ENCODE data around the gene EED.

Gene EED

DNA sequence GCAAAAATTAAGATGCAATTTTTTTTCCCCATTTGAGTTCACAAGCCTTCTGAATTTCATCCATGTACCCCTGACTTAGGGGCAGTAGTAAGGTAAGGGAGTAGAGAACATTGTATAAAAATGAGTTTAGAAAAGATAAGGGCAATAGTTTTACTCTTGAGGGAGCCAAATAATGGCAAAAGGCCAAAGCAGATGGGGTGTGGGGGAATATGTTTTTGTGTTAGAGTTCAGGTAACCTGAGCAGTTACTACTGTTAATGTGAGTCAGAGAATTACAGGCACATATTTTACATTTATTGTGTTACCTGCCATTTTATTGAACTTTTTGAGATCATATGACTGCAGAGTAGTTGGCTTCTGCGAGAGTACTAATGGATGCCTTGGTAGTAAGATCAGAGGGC lies 3.1 kb downstream of the EED start:
- H3K27me3 Mint-ChIP-seq: no peaks in the 10 kb centered on the region
- peaks cover 21% of the 10 kb centered on the region for H3K36me3 Mint-ChIP-seq (ENCODE audit: low read depth)
- peaks cover 30% of the 10 kb centered on the region for H3K4me1 Mint-ChIP-seq (ENCODE audit: low read depth)
- intact Hi-C loops (cut with micrococcal nuclease): loop anchor here (10.0 kb wide), 2 partner anchors 303 to 583 kb away; partner anchors contain the start of gene CREBZF
- H3K27ac Mint-ChIP-seq: no peak overlapping the region
- no peak overlapping the region for H3K4me3 Mint-ChIP-seq
- H3K9me3 Mint-ChIP-seq: no peaks in the 10 kb centered on the region

DNA sequence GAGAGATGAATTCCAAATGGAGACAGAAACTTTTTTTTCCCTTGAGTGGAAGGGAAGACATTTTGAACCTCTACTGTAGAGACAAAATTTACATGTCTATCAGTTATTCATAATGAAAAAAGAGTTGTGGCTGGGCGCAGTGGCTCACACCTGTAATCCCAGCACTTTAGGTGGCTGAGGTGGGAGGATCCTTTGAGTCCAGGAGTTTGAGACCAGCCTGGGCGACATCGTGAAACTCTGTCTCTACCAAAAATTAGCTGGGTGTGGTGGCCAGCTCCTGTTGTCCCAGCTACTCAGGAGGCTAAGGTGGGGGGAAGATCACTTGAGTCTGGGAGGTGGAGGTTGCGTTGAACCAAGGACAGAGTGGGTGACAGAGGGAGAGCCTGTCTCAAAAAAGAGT lies 4.1 kb downstream of the EED start:
- intact Hi-C loops (cut with micrococcal nuclease): loop anchor here (10.0 kb wide), 2 partner anchors 304 to 584 kb away; partner anchors contain the start of gene CREBZF
- Mint-ChIP-seq H3K27me3 (no peaks in the 10 kb centered on the region), H3K27ac (no peak overlapping the region), H3K9me3 (no peaks in the 10 kb centered on the region), H3K36me3 (ENCODE audit: low read depth) (peaks cover 24% of the 10 kb centered on the region), H3K4me3 (no peak overlapping the region), H3K4me1 (ENCODE audit: low read depth) (peaks cover 32% of the 10 kb centered on the region)

DNA sequence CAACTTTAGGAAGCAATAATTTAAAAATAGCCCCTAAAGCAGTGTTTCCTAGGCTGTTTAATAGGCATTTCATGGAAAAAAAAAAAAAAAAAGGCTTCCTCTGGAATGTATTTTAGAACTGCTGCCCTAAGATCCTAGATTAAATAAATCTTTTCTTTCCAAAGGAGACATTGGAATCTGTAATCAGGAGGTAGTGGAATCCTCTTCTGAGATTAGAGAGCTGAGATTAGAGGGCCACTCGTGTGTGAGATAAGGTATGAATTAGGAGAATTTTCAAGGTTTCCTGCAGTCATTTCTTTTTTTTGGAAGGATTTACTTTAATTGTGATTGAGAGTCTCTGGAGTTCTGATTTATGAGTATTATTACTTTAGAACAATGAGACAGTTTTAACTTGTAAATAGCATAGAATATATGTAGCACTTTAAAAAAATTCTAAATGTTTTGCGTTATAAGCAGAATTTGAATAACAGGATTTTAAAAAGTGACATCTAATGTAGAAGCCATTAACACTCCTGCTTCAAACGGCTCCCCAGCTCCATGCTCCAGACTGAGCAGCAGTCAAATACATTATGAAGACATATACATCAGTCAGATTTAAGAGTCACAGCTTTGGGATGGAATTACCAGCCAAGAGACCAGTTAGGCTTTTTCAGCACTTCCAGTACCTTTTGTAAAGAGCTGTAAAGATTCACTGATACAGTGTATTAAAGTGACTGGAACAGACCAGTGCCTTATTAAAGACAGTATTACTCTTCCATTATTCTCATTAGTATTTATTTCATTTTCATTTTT lies 5.0 kb downstream of the EED start:
- Mint-ChIP-seq H3K27me3 (no peaks in the 10 kb centered on the region), H3K27ac (no peak overlapping the region), H3K4me3 (no peak overlapping the region), H3K9me3 (no peaks in the 10 kb centered on the region), H3K36me3 (ENCODE audit: low read depth) (peaks cover 24% of the 10 kb centered on the region), H3K4me1 (ENCODE audit: low read depth) (peaks cover 32% of the 10 kb centered on the region)
- intact Hi-C loops (cut with micrococcal nuclease): loop anchor here (10.0 kb wide), 2 partner anchors 305 to 585 kb away; partner anchors contain the start of gene CREBZF

DNA sequence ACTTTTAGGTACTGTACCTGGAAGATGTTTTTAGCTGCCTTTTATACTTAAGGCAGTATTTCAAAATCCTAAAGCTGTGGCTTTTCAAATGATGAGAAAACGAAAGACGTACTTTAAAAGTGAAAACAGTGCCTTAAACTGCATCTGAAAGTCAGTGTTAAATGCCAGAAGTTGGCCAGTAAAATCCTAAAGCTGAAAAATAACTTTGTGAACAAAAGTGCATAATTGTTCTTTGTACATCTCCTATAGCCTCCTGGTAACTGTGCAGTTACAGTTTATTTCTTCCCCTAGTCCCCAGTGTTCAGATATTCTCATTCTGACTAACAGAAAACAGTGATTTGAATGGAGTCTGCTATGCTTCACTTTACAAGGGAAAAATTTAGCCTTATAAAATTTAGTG lies 6.8 kb downstream of the EED start:
- Mint-ChIP-seq H3K9me3 (no peaks in the 10 kb centered on the region), H3K4me1 (ENCODE audit: low read depth) (peaks cover 30% of the 10 kb centered on the region), H3K4me3 (no peak overlapping the region), H3K36me3 (ENCODE audit: low read depth) (peaks cover 32% of the 10 kb centered on the region), H3K27me3 (no peaks in the 10 kb centered on the region), H3K27ac (no peak overlapping the region)
- intact Hi-C loops (cut with micrococcal nuclease): no loop called here

DNA sequence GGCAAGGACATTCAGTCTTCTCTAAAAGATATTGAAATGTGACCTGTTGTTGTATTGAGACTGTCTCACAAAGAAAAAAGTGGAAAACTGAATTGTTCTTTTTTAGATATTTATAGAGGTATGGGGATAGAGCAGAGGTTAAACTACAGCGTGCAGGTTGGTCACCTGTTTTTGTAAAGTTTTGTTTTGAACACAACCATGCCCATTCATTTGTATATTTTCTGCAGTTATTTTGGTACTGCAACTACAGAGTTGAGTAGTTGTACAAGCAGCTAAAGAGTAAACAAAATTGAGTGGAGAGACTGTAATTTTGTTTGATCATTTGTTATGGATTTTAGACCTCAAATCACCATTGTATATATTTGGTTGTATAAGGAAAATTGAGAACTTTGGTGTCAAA lies 11.3 kb downstream of the EED start:
- H3K36me3 Mint-ChIP-seq (ENCODE audit: low read depth): peaks cover 62% of the 10 kb centered on the region
- H3K9me3 Mint-ChIP-seq: no peaks in the 10 kb centered on the region
- H3K4me3 Mint-ChIP-seq: no peak overlapping the region
- H3K27ac Mint-ChIP-seq: no peak overlapping the region
- H3K4me1 Mint-ChIP-seq (ENCODE audit: low read depth): peaks cover 6% of the 10 kb centered on the region
- no peaks in the 10 kb centered on the region for H3K27me3 Mint-ChIP-seq
- intact Hi-C loops (cut with micrococcal nuclease): no loop called here

DNA sequence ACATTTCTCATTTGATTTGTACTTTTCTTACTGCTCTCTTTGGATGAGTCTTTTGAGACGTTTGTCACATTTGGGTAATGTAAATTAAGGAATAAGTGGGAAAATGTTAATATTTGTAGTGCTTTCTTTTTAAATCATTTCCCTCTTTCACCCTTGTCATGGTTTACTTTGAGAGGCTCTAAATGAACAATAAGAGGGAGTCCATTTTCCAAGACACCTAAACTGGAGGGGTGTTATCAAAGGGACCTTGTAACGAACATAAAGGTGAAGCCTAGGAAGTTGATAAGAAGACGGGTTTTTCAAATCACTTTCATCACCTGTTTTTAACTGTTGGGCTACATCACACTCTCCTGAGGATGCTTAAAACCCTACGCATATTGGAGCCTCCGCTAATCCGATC lies 12.1 kb downstream of the EED start:
- Mint-ChIP-seq H3K9me3 (no peaks in the 10 kb centered on the region), H3K4me1 (ENCODE audit: low read depth) (peaks cover 6% of the 10 kb centered on the region), H3K36me3 (ENCODE audit: low read depth) (peaks cover 64% of the 10 kb centered on the region), H3K27me3 (no peaks in the 10 kb centered on the region), H3K27ac (no peak overlapping the region), H3K4me3 (no peak overlapping the region)
- intact Hi-C loops (cut with micrococcal nuclease): no loop called here

DNA sequence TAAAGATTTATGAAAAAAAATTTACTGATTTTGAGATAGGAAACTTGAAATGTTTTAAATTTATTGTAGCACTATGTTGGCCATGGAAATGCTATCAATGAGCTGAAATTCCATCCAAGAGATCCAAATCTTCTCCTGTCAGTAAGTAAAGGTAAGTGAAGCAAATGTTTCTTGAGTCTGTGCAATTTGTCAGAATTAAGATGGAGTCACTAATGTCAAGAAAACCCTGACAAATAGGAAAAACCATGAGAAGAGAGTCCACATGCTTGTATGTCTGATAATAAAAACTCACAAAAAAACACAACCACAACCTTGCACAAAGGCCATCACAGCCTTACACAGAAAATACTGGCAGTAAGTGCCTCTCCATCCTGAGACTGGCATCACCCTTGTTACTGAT lies 12.9 kb downstream of the EED start:
- peak overlapping the region; percentile 50 for H3K27ac Mint-ChIP-seq
- H3K4me3 Mint-ChIP-seq: no peak overlapping the region
- no peaks in the 10 kb centered on the region for H3K9me3 Mint-ChIP-seq
- peaks cover 4% of the 10 kb centered on the region for H3K4me1 Mint-ChIP-seq (ENCODE audit: low read depth)
- intact Hi-C loops (cut with micrococcal nuclease): no loop called here
- peaks cover 65% of the 10 kb centered on the region for H3K36me3 Mint-ChIP-seq (ENCODE audit: low read depth)
- no peaks in the 10 kb centered on the region for H3K27me3 Mint-ChIP-seq

DNA sequence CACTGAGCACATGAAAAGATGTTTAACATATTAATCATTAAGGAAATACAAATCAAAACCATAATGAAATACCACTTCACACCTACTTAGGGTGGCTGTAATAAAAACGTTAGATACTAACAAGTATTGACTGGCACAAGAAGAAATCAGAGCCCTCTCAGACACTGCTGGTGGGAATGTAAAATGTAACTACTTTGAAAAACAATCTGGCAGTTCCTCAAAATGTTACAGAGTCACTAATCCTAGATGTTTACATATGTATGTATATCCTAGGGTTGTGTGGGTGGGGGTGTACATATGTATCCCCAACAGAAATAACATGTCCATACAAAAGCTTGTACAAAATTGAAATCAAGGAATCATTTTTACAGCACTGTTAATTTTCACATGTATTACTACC lies 15.2 kb downstream of the EED start:
- intact Hi-C loops (cut with micrococcal nuclease): no loop called here
- peaks cover 83% of the 10 kb centered on the region for H3K36me3 Mint-ChIP-seq (ENCODE audit: low read depth)
- H3K9me3 Mint-ChIP-seq: no peaks in the 10 kb centered on the region
- no peaks in the 10 kb centered on the region for H3K4me1 Mint-ChIP-seq (ENCODE audit: low read depth)
- H3K27ac Mint-ChIP-seq: no peak overlapping the region
- H3K27me3 Mint-ChIP-seq: no peaks in the 10 kb centered on the region
- no peak overlapping the region for H3K4me3 Mint-ChIP-seq

DNA sequence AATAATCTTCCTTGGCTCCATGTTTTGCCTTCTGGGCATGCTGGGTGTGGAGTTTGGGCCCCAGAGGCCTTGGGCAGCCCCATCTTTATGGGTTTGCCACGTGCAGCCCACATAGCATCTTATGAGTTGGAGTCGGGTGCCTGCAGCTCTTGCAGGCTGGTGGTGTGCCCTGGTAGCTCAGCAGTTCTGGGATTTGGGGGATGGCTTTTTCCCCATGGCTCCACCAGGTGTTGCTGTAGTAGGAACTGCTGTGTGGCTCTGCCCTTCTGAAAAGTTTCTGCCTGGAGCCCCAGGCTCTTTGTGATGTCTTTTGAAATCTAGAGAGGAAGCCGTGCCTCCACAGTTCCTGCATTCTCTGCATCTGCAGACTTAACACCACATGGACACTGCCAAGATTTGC lies 16.8 kb downstream of the EED start:
- no peaks in the 10 kb centered on the region for H3K9me3 Mint-ChIP-seq
- H3K36me3 Mint-ChIP-seq (ENCODE audit: low read depth): peaks cover 78% of the 10 kb centered on the region
- no peak overlapping the region for H3K4me3 Mint-ChIP-seq
- no peaks in the 10 kb centered on the region for H3K27me3 Mint-ChIP-seq
- intact Hi-C loops (cut with micrococcal nuclease): no loop called here
- no peak overlapping the region for H3K27ac Mint-ChIP-seq
- H3K4me1 Mint-ChIP-seq (ENCODE audit: low read depth): no peaks in the 10 kb centered on the region

DNA sequence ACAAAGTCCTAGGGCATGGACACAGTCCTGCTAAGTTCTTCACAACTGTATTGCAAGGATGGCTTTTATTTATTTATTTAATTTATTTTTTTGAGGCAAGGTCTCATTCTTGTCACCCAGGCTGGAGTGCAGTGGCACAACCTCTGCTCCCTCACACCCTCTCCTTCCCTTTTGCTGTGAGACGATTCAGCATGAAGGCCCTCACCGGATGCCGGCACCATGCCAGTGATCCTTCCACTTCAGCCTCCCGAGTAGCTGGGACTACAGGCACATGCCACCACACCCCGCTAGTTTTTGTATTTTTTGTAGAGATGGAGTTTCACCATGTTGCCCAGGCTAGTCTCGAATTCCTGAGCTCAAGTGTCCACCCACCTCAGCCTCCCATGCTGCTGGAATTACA lies 17.8 kb downstream of the EED start:
- no peaks in the 10 kb centered on the region for H3K9me3 Mint-ChIP-seq
- intact Hi-C loops (cut with micrococcal nuclease): no loop called here
- H3K4me3 Mint-ChIP-seq: no peak overlapping the region
- H3K36me3 Mint-ChIP-seq (ENCODE audit: low read depth): peaks cover 68% of the 10 kb centered on the region
- H3K27me3 Mint-ChIP-seq: no peaks in the 10 kb centered on the region
- H3K27ac Mint-ChIP-seq: no peak overlapping the region
- no peaks in the 10 kb centered on the region for H3K4me1 Mint-ChIP-seq (ENCODE audit: low read depth)

DNA sequence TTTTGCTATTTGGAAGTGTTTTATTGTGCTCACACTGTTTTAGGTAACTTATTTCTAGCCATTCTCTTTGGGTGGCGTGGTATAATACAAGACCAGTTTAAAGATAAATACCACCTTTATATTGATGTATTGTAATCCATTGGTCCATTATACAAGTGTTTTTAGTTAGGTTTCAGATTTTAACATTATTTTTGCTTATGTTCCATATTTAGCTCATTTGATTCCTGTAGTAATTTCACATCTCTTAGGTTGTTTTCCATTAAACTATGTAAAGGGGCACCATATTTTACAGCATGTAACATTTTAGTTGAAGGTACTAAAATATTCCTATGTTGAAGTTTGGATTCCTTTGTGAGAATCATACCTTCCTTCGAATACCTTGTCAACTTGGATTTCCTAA lies 20.1 kb downstream of the EED start:
- Mint-ChIP-seq H3K4me1 (ENCODE audit: low read depth) (no peaks in the 10 kb centered on the region), H3K27me3 (no peaks in the 10 kb centered on the region), H3K36me3 (ENCODE audit: low read depth) (peaks cover 68% of the 10 kb centered on the region), H3K9me3 (no peaks in the 10 kb centered on the region), H3K4me3 (no peak overlapping the region), H3K27ac (no peak overlapping the region)
- intact Hi-C loops (cut with micrococcal nuclease): no loop called here

DNA sequence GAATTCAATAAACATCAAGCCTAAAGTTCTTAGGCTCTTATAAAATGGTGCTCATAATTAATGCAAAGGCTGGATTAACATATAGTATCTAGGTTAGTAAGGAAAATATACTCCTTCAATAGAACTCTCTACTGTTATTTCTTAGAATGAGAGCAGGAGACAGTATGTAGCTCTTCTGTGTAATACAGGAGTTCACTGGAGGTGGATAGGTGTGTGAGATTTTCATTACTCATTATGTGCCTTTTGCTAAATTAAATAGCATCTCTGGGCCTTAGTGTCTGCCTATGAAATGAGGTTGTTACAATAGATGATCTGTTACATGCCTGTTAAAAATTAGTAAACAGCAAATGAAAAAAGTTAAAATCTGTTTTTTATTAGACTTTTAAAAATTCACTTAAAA lies 20.6 kb downstream of the EED start:
- H3K4me1 Mint-ChIP-seq (ENCODE audit: low read depth): no peaks in the 10 kb centered on the region
- H3K36me3 Mint-ChIP-seq (ENCODE audit: low read depth): peaks cover 72% of the 10 kb centered on the region
- H3K27me3 Mint-ChIP-seq: no peaks in the 10 kb centered on the region
- intact Hi-C loops (cut with micrococcal nuclease): no loop called here
- no peak overlapping the region for H3K4me3 Mint-ChIP-seq
- H3K27ac Mint-ChIP-seq: no peak overlapping the region
- no peaks in the 10 kb centered on the region for H3K9me3 Mint-ChIP-seq

DNA sequence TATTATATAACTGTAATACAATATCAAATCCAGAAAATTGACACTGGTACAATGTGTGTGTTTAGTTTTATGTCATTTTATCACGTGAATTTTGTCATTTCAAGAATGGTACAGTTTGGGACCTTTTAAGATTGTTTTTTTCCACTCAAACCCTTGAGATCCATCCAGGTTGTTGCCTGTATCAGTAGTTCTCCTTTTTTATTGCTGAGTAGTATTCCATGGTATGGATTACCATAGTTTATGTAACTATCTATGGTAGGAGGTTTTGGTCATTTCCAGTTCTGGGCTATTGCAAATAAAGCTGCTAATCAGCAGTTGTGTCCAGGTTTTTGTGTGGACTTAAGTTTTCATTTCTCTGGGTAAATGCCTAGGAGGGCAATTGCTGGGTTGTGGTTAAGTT lies 25.1 kb downstream of the EED start:
- H3K27ac Mint-ChIP-seq: no peak overlapping the region
- intact Hi-C loops (cut with micrococcal nuclease): no loop called here
- no peak overlapping the region for H3K4me3 Mint-ChIP-seq
- H3K9me3 Mint-ChIP-seq: no peaks in the 10 kb centered on the region
- peaks cover 8% of the 10 kb centered on the region for H3K4me1 Mint-ChIP-seq (ENCODE audit: low read depth)
- peaks cover 77% of the 10 kb centered on the region for H3K36me3 Mint-ChIP-seq (ENCODE audit: low read depth)
- H3K27me3 Mint-ChIP-seq: no peaks in the 10 kb centered on the region

DNA sequence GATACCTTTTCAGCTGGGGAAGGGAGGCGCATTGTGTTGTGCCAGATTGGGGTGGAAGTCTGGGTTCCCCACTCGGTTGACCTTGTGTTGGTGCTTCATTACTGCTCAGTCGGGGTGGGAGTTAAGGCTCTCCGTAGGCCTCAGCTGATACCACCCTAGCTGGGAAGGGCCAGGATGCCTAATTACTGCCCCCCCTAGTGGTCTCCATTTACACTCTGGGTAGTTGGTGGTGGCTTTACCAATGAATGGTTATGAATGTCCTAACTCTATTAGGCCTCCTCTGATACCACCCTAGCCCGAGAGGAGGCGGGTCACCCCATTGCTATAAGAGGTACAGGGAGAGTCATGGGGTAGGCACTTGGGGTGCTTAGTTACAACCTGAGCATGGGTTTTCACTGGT lies 29.9 kb downstream of the EED start:
- H3K4me1 Mint-ChIP-seq (ENCODE audit: low read depth): peaks cover 8% of the 10 kb centered on the region
- H3K27ac Mint-ChIP-seq: no peak overlapping the region
- H3K27me3 Mint-ChIP-seq: no peaks in the 10 kb centered on the region
- peaks cover 8% of the 10 kb centered on the region for H3K9me3 Mint-ChIP-seq
- peaks cover 97% of the 10 kb centered on the region for H3K36me3 Mint-ChIP-seq (ENCODE audit: low read depth)
- H3K4me3 Mint-ChIP-seq: no peak overlapping the region
- intact Hi-C loops (cut with micrococcal nuclease): no loop called here

DNA sequence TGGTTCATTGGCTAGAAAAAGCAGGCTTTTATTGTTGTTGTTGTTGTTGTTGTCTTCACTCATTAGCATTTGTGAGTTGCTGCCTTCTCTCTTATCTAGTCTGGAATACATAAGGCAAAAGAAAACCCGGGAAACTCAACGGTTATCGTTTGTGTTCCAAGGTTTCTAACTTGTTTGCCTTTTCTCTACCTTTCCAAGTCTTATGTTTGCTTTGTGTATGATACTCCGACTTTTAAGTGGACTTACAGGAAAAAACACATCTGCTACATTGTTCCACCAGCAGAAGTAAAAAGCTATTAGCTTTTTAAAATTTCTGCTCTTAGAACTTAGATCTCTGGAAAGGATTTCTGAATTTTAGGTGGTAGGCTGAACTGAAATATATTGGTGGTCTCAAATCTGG lies 30.4 kb downstream of the EED start:
- Mint-ChIP-seq H3K27ac (no peak overlapping the region), H3K27me3 (no peaks in the 10 kb centered on the region), H3K4me3 (no peak overlapping the region), H3K36me3 (ENCODE audit: low read depth) (peaks cover 97% of the 10 kb centered on the region), H3K4me1 (ENCODE audit: low read depth) (peaks cover 8% of the 10 kb centered on the region), H3K9me3 (peaks cover 10% of the 10 kb centered on the region)
- intact Hi-C loops (cut with micrococcal nuclease): no loop called here

Measured in dendritic cell treated with granulocyte-macrophage colony-stimulating factor and Interleukin-4, amounts not matched to agents 40 ng/mL and 50 ng/mL, for 4 days (primary cell).